ENCODE results near the gene SNX11.
A peak's percentile ranks its signal among the peaks of the same experiment; 100 is the strongest.

The SNX11 gene

DNA sequence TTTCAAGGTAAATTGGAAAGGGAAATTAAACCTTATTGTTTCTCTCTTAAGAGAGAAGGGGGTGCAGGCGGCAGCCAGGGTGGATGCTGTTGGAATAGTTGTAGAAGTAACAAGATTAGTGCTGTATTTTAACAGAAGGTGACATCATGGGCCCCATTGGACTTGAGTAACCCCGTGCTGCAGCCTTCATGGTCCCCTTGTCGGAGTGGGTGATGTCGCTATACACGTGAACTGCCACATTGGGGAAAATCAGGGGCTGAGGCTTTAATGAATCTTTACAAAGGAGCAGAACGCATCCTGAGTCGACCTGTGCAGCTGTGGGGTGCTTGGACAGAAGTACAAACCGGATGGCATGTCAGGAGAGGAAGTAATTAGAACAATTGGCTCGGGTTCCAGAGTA lies 3.2 kb downstream of the SNX11 start:
- in situ Hi-C loops (cut with MboI; ENCODE audit: low sequenced_read_pairs, unreplicated experiment), result no loop called here
- DNase-seq (ENCODE audit: low spot score), result no peak
- TF ChIP-seq, protein P1, sequence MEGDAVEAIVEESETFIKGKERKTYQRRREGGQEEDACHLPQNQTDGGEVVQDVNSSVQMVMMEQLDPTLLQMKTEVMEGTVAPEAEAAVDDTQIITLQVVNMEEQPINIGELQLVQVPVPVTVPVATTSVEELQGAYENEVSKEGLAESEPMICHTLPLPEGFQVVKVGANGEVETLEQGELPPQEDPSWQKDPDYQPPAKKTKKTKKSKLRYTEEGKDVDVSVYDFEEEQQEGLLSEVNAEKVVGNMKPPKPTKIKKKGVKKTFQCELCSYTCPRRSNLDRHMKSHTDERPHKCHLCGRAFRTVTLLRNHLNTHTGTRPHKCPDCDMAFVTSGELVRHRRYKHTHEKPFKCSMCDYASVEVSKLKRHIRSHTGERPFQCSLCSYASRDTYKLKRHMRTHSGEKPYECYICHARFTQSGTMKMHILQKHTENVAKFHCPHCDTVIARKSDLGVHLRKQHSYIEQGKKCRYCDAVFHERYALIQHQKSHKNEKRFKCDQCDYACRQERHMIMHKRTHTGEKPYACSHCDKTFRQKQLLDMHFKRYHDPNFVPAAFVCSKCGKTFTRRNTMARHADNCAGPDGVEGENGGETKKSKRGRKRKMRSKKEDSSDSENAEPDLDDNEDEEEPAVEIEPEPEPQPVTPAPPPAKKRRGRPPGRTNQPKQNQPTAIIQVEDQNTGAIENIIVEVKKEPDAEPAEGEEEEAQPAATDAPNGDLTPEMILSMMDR (IDR thresholded peaks at IDR 0.05; ENCODE audit: borderline replicate concordance, control extremely low read depth, extremely low read depth, insufficient read depth, missing control alignments), result no peak

DNA sequence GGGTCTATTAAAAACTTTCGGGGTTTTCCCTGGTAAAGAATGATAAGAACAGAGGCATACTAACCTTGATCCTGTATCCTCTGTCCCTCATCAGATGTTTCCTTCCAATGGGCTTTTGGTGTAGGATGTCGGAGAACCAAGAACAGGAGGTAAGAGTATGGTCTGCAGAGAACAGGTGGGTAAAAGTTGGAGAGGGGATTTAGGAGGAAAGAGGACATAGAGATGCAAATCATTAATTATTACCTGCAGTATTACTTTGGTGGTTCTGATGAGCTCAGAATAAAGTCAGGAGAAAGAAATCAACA lies 4.3 kb downstream of the SNX11 start:
- TF ChIP-seq, protein P1 (IDR thresholded peaks at IDR 0.05; ENCODE audit: borderline replicate concordance, control extremely low read depth, extremely low read depth, insufficient read depth, missing control alignments), result no peak
- DNase-seq (ENCODE audit: low spot score), result no peak
- in situ Hi-C loops (cut with MboI; ENCODE audit: low sequenced_read_pairs, unreplicated experiment), result no loop called here

DNA sequence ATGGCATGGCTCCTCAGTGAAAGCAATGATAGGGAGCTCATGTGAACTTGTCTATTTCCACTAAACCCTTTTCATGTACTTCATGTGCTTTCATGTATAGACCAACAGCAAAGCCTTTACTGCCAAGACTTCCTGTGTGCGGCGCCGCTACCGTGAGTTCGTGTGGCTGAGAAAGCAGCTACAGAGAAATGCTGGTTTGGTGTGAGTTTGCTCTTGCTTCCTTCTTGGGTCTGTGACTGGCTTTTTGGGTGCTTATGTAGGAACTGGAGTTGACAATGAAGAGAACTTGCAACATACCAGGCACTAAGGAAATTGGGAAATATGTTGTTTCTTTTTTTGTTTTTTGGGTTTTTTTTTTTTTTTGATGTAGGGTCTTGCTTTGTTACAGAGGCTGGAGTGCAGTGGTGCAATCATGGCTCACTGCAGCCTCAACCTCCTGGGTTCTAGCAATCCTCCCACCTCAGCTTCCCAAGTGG lies 5.7 kb downstream of the SNX11 start:
- in situ Hi-C loops (cut with MboI; ENCODE audit: low sequenced_read_pairs, unreplicated experiment), result no loop called here
- TF ChIP-seq, protein P1 (IDR thresholded peaks at IDR 0.05; ENCODE audit: borderline replicate concordance, control extremely low read depth, extremely low read depth, insufficient read depth, missing control alignments), result no peak
- peak; percentile 62 for DNase-seq (ENCODE audit: low spot score)

DNA sequence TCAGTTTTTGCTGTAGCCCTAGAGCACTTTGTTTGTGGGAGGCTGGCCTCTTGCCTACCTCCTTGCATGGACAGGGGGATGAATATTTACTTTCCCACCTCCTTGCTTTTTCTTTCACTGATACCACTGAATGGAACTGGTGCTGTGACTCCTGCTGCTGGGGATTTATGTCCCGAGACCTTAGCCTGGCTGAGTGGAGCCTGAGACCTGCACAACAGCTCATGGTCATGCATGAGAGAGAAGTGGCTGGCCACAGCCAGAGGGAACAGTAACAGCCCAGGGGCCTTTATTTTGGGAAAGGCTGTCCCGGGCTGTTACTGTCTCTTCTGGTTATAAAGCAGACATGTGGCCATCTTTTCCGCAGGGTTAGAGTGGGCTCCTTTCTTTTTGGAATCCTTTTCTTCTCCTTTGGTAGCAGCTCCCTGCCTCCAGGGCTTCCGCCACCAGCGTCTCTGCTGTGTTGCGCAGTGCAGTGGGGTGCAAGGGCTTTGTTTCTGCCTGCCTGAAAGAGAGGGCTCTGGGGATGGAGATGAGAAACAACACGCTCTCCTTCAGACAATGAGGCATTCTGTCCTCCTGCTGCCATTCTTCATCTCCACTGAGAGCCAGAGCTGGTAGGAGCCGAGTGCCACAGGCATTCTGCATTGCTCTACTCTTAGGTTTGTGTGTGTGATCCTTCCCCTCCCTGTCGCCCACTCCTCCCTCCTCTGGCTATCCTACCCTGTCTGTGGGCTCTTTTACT lies 14.5 kb downstream of the SNX11 start:
- in situ Hi-C loops (cut with MboI; ENCODE audit: low sequenced_read_pairs, unreplicated experiment), result no loop called here
- DNase-seq (ENCODE audit: low spot score), result no peak
- TF ChIP-seq, protein P1 (IDR thresholded peaks at IDR 0.05; ENCODE audit: borderline replicate concordance, control extremely low read depth, extremely low read depth, insufficient read depth, missing control alignments), result no peak

DNA sequence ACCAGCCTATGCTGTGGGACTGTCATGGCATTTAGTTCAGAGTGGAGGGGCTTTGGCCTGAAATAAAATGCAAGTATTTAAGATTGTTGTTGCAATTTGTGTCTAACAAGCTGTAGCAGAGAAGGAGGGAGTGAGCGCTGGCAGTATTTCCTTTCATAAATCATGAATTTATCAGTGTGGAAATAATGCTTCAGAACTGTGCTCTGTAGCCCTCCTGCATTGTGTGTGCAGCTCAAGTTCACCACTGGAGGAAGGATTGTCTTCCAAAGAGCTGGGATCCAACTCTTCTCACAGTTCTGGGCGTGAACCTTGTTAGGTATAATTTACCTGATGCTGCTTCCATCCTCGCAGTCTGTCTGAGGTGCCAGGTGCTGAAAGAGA lies 15.1 kb downstream of the SNX11 start:
- in situ Hi-C loops (cut with MboI; ENCODE audit: low sequenced_read_pairs, unreplicated experiment), result no loop called here
- no peak for DNase-seq (ENCODE audit: low spot score)
- TF ChIP-seq, protein P1 (IDR thresholded peaks at IDR 0.05; ENCODE audit: borderline replicate concordance, control extremely low read depth, extremely low read depth, insufficient read depth, missing control alignments), result no peak

DNA sequence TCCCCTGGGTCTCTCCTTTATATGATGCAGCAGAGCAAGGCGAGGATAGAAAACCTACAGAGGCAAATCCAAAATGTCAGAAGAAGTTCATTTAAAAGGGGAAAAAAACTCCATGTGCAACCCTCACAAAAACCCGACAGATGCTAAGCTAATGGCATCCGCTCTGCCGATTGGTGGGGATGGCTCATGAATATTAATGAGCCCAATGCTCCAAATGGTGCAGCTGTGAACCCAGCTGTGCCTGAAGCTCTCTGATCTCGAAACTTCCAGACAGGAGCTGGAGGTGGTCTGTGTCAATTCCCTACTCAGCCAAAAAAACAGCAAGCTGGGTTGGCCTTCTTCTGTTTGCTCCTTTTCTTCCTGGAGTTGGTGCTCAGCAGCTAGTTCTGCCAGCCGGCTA lies 15.5 kb downstream of the SNX11 start:
- in situ Hi-C loops (cut with MboI; ENCODE audit: low sequenced_read_pairs, unreplicated experiment), result no loop called here
- TF ChIP-seq, protein P1 (IDR thresholded peaks at IDR 0.05; ENCODE audit: borderline replicate concordance, control extremely low read depth, extremely low read depth, insufficient read depth, missing control alignments), result no peak
- DNase-seq (ENCODE audit: low spot score), result no peak
